Keratinocyte (primary cell): ENCODE data around the gene MAP3K5. TPM values are rescaled to one million over a fixed set of nuclear protein-coding genes. Genes with fewer than 3 reads are reported as not detected.

ENCODE experiments used
- DNase-seq: peaks from one replicate; pipeline ENCODE4 v3.0.0-alpha.2; 2011; ENCODE audit warnings: low read depth, missing footprints, low spot score
- FAIRE-seq: peaks from 2 replicates; lab custom pipeline; 2011; peaks lifted over from hg19 to GRCh38; lab: Jason Lieb, UNC
- H2AFZ ChIP-seq: 2 replicates; pipeline ENCODE4 v1.6.0; 2012; ENCODE audit warnings: low read length, control low read depth, inconsistent platforms; ENCODE audit not compliant: control insufficient read depth
- H3K27ac ChIP-seq: 2 replicates; pipeline ENCODE4 v1.5.1; 2011; ENCODE audit warnings: low read length; ENCODE audit not compliant: control insufficient read depth, insufficient read depth
- H3K27me3 ChIP-seq: 3 replicates; pipeline ENCODE4 v1.6.0; 2011; ENCODE audit warnings: low read length; ENCODE audit not compliant: control insufficient read depth, insufficient read depth; ENCODE audit errors: extremely low read depth
- H3K36me3 ChIP-seq, 2 experiments: 2 replicates in 1 of 2; 3 replicates in 1 of 2; pipeline ENCODE4 v1.5.1; 2011; ENCODE audit warnings: low read length in 2 of 2, mild to moderate bottlenecking in 1 of 2; ENCODE audit not compliant: control insufficient read depth in 2 of 2, insufficient read depth in 2 of 2; ENCODE audit errors: extremely low read depth in 1 of 2
- H3K4me1 ChIP-seq: 3 replicates; pipeline ENCODE4 v1.5.1; 2011; ENCODE audit warnings: low read length; ENCODE audit not compliant: control insufficient read depth, insufficient read depth; ENCODE audit errors: extremely low read depth
- H3K4me2 ChIP-seq: 3 replicates; pipeline ENCODE4 v1.6.0; 2011; ENCODE audit warnings: low read depth, low read length; ENCODE audit not compliant: control insufficient read depth, insufficient read depth; ENCODE audit errors: extremely low read depth
- H3K4me3 ChIP-seq, 3 experiments: fragments of 200-600 bp in 1 of 3; sonication (generic) in 1 of 3; 2 replicates in 2 of 3; 3 replicates in 1 of 3; pipeline ENCODE4 v1.5.1; 2011 to 2016; ENCODE audit warnings: low read length in 3 of 3, mild to moderate bottlenecking in 3 of 3, control low read depth in 2 of 3, inconsistent platforms in 1 of 3, low read depth in 1 of 3, mixed read lengths in 1 of 3, mixed run types in 1 of 3, moderate library complexity in 1 of 3; ENCODE audit not compliant: control insufficient read depth in 2 of 3, insufficient read depth in 2 of 3; ENCODE audit errors: extremely low read depth in 1 of 3
- H3K79me2 ChIP-seq: 2 replicates; pipeline ENCODE4 v1.6.0; 2012; ENCODE audit warnings: low read length; ENCODE audit not compliant: control insufficient read depth, insufficient read depth
- H3K9ac ChIP-seq: 3 replicates; pipeline ENCODE4 v1.6.0; 2011; ENCODE audit warnings: low read length; ENCODE audit not compliant: control insufficient read depth, insufficient read depth; ENCODE audit errors: extremely low read depth
- H3K9me1 ChIP-seq: 3 replicates; pipeline ENCODE4 v1.6.0; 2011; ENCODE audit warnings: low read length; ENCODE audit not compliant: control insufficient read depth, insufficient read depth; ENCODE audit errors: extremely low read depth
- H3K9me3 ChIP-seq: 2 replicates; pipeline ENCODE4 v1.5.1; 2012; ENCODE audit warnings: low read depth, low read length; ENCODE audit not compliant: control insufficient read depth
- H4K20me1 ChIP-seq: 3 replicates; pipeline ENCODE4 v1.6.0; 2011; ENCODE audit warnings: low read length; ENCODE audit not compliant: control insufficient read depth, insufficient read depth; ENCODE audit errors: extremely low read depth
- CTCF ChIP-seq, 3 experiments: IDR thresholded peaks in 1 of 3; conservative IDR thresholded peaks in 1 of 3; optimal IDR thresholded peaks in 1 of 3; 2 replicates in 2 of 3; 3 replicates in 1 of 3; pipeline versions ENCODE3 to v1.5.1; 2011; ENCODE audit warnings: low read length in 3 of 3, mild to moderate bottlenecking in 3 of 3, moderate library complexity in 2 of 3, control low read depth in 1 of 3, inconsistent platforms in 1 of 3; ENCODE audit not compliant: insufficient read depth in 2 of 3; ENCODE audit errors: extremely low read depth in 1 of 3
- EZH2 ChIP-seq: IDR thresholded peaks from one replicate; pipeline ENCODE4 v1.6.1; 2012; ENCODE audit warnings: inconsistent platforms, mild to moderate bottlenecking, low read length, moderate library complexity
- dilution Hi-C: fragments of 300-500 bp; cut with MboI; formaldehyde crosslinking; loops from one replicate; pipeline ENCODE4 v1.7.0; 2020; ENCODE audit warnings: low sequenced_read_pairs; ENCODE audit not compliant: extremely low pct_ligation_motif_present
- polyA plus RNA-seq, 5 experiments: library from polyadenylated mRNA; depleted of rRNA in 3 of 5; stranded (reverse) in 3 of 5; stranded (forward) in 1 of 5; unstranded in 1 of 5; fragments of >200 nt; gene quantifications; 1 replicate in 1 of 5; 2 replicates in 3 of 5; 3 replicates in 1 of 5; pipeline versions ENCODE4 v1.2.1 to v1.2.3, GENCODE V29; 2011 to 2012; ENCODE audit warnings: missing spikeins in 2 of 5, low read depth in 1 of 5, low replicate concordance in 1 of 5

The MAP3K5 gene
- polyA plus RNA-seq, 1 donor (not counting 4 experiments of a cell fraction or from before 2014, with no cell fraction given) = 3.4 TPM

GRCh38 chr6:136524339-136524935 is 267.8 kb downstream of the MAP3K5 start:
- Histone ChIP-seq H3K79me2 (peaks cover 23% of the 10 kb centered on the region), H3K9me1 (no peaks in the 10 kb centered on the region), H3K4me2 (no peak overlapping the region), H3K4me1 (peaks cover 36% of the 10 kb centered on the region), H3K4me3 (no peak overlapping the region), H2AFZ (no peak overlapping the region), H3K9ac (no peak overlapping the region), H3K27ac (no peak overlapping the region), H3K36me3 (no peaks in the 10 kb centered on the region), H3K27me3 (no peaks in the 10 kb centered on the region), H3K9me3 (no peaks in the 10 kb centered on the region), H4K20me1 (no peaks in the 10 kb centered on the region)
- FAIRE-seq = no peak
- no peak for TF ChIP-seq CTCF (optimal IDR thresholded peaks at IDR 0.05 in 1 of 3, IDR thresholded peaks at IDR 0.05 in 1 of 3, conservative IDR thresholded peaks at IDR 0.05 in 1 of 3; ENCODE audit: extremely low read depth in 1 of 3, insufficient read depth in 2 of 3, low read length in 3 of 3)
- no peak for TF ChIP-seq EZH2
- no peak for DNase-seq
- dilution Hi-C loops = no loop called here

DNA sequence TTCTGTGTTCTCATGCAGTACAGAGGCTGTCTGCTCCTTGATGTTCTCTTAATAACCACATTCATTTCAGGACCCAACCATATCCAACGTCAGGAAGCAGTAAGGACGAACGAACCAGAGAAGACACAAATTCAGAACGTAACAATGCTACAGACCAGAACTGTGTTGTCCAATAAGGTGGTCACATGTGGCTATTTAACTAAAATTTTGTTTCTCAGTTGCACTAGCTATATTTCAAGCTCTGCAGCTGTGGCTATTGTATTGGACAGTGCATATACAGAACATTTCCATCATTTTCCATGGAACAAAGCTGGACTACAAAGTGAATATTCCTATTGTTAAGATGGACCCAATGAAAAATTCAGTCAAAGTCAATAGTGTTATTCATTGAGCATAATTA is 269.1 kb downstream of the MAP3K5 start:
- no peak overlapping the region for H3K4me3 ChIP-seq
- H4K20me1 ChIP-seq = no peaks in the 10 kb centered on the region
- no peaks in the 10 kb centered on the region for H3K9me1 ChIP-seq
- peaks cover 16% of the 10 kb centered on the region for H3K79me2 ChIP-seq
- no peak overlapping the region for H3K27ac ChIP-seq
- H3K9me3 ChIP-seq = no peaks in the 10 kb centered on the region
- dilution Hi-C loops = no loop called here
- H3K27me3 ChIP-seq = no peaks in the 10 kb centered on the region
- no peak overlapping the region for H2AFZ ChIP-seq
- H3K36me3 ChIP-seq = no peaks in the 10 kb centered on the region
- H3K4me2 ChIP-seq = no peak overlapping the region
- peaks cover 36% of the 10 kb centered on the region for H3K4me1 ChIP-seq
- DNase-seq = no peak
- no peak overlapping the region for H3K9ac ChIP-seq
- TF ChIP-seq CTCF (optimal IDR thresholded peaks at IDR 0.05 in 1 of 3, IDR thresholded peaks at IDR 0.05 in 1 of 3, conservative IDR thresholded peaks at IDR 0.05 in 1 of 3; ENCODE audit: extremely low read depth in 1 of 3, insufficient read depth in 2 of 3, low read length in 3 of 3) (no peak), EZH2 (no peak)
- no peak for FAIRE-seq
